Epithelial cell of proximal tubule (primary cell): ENCODE measurements around the gene ASIC1. TPM values are rescaled to one million over a fixed set of nuclear protein-coding genes. Genes with fewer than 3 reads are reported as not detected.

Source experiments
- DNase-seq: peaks from one replicate; pipeline ENCODE4 v3.0.0-alpha.2; 2011; ENCODE audit warnings: low read depth
- H3K4me3 ChIP-seq: 2 replicates; pipeline ENCODE4 v1.5.1; 2011; ENCODE audit warnings: low read depth, mild to moderate bottlenecking, low read length
- total RNA-seq: library from RNA; depleted of rRNA; stranded (reverse); fragments of >200 nt; gene quantifications from 2 replicates; pipeline ENCODE4 v1.2.3, GENCODE V29; 2015
- TF ChIP-seq, protein P1 (sequence below): conservative IDR thresholded peaks from 2 replicates; pipeline ENCODE4 v1.5.1; 2012; ENCODE audit warnings: low read depth, mild to moderate bottlenecking, low read length

The ASIC1 gene
- total RNA-seq, 1 donor from 2014 or later: 4.0 TPM

DNA sequence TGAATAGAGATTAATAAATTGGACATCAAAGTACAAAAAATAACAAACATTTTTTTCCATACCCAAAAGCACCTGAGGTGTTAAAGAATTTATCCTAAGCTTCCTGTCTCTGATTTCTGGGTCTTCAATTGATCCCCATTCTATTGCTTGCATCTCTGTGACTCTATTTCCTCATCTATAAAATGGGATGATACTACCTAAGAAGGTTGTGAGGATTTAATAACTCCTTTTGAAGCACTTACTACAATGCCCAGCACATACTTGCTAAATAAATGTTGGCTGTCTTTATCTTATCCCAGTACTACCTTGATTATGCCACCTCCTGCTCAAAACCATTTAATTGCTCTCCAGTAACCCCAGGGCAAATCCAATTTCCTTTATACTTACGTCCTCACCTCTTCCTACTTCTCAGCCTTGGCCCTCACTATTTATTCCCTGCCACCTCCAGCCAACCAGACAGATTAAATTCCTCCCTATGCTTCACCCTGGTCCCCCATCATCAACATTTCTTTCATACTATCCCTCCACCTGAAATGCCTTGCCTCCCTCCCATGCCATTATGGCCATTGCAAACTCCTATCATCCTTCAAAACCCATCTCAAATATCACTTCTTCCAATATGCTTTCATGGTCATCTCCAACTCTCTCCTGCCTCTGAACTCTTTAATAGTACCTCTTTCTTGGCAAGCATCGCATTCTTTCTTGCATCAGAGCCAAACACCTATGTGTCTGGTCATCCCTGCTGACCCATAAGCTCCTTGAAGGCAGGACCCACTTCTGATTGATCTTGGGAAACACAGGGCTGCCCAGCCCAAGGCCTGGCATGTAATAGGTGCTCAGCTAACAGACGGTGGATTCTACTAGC lies 7.9 kb upstream of the ASIC1 start:
- DNase-seq: no peak
- TF ChIP-seq, protein P1, sequence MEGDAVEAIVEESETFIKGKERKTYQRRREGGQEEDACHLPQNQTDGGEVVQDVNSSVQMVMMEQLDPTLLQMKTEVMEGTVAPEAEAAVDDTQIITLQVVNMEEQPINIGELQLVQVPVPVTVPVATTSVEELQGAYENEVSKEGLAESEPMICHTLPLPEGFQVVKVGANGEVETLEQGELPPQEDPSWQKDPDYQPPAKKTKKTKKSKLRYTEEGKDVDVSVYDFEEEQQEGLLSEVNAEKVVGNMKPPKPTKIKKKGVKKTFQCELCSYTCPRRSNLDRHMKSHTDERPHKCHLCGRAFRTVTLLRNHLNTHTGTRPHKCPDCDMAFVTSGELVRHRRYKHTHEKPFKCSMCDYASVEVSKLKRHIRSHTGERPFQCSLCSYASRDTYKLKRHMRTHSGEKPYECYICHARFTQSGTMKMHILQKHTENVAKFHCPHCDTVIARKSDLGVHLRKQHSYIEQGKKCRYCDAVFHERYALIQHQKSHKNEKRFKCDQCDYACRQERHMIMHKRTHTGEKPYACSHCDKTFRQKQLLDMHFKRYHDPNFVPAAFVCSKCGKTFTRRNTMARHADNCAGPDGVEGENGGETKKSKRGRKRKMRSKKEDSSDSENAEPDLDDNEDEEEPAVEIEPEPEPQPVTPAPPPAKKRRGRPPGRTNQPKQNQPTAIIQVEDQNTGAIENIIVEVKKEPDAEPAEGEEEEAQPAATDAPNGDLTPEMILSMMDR: no peak
- no peak overlapping the region for H3K4me3 ChIP-seq

DNA sequence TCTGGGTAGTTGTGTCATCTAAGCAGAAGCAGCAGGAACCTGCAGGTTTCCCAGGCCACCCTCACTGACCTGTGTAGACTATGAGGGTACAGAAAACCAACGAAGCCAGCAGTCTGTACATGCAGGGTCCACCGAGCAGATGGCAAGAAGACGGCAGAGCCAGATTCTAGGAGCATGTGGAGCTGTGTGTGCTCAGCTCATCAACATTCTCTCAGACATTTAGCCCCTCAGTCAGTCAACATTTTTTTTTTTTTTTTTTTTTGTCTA lies 7.3 kb upstream of the ASIC1 start:
- TF ChIP-seq, protein P1: no peak
- H3K4me3 ChIP-seq: no peak overlapping the region
- DNase-seq: no peak

DNA sequence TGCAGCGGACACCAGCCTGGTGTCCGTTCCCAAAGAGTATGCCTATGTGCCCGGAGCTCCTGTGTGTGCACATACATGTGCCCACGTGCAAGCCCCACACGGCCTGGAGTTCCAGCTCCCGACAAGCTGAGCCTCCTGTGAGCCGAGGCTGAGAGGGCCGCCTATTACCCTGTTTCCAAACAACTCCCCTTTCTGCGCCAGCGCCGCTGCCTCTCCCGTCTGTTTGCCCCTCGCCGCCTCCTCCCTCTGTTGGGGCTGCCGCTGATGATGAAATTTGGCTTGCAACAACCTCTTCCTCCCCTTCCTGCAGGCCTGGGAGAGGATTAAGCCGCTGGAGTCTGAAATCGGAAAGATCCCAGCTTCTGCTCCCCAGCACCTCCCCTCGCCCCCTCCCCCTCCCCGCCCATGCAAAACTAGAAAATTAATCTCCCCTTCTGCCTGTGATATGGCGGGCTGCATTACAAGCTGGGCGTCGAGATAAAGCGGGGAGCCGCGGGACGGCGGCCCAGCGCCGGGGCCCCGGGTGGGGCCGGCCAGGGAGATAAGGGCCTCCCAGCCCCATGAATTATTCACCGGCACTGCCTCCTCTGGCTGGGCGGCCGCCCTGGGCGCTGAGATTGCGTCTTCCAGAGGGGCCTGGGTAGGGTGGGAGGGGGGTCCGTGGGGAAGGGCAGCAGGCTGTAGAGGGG lies 6.8 kb upstream of the ASIC1 start:
- DNase-seq: no peak
- H3K4me3 ChIP-seq: no peak overlapping the region
- TF ChIP-seq, protein P1: no peak

DNA sequence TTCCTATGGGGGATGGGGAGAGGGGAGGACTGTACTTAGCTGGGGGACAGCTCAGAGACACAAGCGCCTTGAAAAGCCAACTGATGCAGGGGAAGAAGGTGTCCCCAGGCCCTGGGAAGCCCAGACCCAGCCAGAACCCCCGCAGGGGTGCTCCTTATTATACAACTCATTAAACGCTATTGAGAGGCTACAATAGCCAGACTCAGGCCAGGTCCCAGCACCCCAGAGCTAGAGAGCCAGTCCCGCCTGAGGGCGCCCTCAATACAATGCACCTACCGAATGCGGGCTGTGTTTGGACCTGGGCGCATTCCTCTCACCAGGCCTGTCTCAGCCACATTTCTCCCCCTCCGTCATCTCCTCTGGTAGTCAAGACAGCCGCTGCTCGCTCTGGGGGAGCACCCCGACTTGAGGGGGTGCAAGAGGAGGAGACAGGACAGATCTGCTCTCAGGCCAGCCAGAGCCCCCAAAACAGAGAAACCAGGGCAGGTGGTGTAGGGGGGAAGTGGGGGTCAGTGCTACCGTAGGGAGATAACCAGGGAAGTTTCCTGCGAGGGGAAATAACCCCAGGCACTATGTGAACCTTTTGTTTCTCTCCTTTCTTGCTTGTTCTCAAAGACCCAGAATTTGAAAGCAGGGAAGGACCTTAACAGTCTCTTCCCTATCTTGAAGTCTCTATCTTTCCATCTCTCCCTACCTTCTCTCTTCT lies 6.1 kb upstream of the ASIC1 start:
- no peak for DNase-seq
- no peak overlapping the region for H3K4me3 ChIP-seq
- TF ChIP-seq, protein P1: no peak

DNA sequence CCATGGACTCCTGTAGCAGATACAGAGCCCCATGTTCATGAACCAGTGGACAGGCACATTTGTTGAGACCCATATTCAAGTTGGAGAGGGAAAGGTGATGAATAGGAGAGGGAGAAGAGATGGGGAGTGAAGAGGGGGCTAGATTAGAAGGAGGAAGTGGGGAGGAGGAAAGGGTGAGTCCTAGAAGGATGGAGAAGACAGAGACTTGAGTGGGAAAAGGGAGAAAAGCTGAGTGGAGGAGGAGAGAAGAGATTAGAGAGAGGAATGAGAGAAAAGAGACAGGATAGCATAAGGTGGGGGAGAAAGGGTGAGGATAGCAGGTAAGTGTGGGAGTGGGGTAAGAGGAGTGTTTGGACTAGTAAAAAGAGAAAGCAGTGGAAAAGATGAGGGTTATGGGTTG lies 4.9 kb upstream of the ASIC1 start:
- no peak overlapping the region for H3K4me3 ChIP-seq
- TF ChIP-seq, protein P1: no peak
- no peak for DNase-seq

DNA sequence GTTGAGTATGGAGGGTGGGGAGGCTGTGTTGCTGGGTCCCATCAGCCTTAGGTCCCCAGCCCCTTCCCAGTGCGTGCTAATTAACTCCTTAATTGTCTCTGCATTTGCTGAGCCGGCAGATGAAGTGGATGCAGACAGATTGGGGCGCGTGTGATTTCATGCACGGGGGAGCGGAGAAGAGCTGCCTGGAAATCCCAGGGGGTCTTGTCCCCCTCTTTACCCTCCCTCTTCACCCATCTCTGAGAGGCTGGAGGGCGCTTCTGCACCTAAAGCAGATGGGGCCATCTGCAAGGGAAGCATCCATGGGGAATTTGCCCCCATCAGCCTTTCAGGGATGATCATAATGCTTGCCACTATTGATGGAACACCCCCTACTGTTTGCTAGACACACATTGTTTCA lies 4.4 kb upstream of the ASIC1 start:
- DNase-seq: no peak
- TF ChIP-seq, protein P1: no peak
- no peak overlapping the region for H3K4me3 ChIP-seq
